Colon (tissue), 2 donors: Measurements from ENCODE around the gene PRPS2.
A peak's percentile ranks its signal among the peaks of the same experiment; 100 is the strongest.

Experiments used
- FAIRE-seq: peaks from 2 replicates; lab custom pipeline; 2012; peaks lifted over from hg19 to GRCh38; lab: Jason Lieb, UNC
- donor health status: control.
- donor health status: control.

The PRPS2 gene

DNA sequence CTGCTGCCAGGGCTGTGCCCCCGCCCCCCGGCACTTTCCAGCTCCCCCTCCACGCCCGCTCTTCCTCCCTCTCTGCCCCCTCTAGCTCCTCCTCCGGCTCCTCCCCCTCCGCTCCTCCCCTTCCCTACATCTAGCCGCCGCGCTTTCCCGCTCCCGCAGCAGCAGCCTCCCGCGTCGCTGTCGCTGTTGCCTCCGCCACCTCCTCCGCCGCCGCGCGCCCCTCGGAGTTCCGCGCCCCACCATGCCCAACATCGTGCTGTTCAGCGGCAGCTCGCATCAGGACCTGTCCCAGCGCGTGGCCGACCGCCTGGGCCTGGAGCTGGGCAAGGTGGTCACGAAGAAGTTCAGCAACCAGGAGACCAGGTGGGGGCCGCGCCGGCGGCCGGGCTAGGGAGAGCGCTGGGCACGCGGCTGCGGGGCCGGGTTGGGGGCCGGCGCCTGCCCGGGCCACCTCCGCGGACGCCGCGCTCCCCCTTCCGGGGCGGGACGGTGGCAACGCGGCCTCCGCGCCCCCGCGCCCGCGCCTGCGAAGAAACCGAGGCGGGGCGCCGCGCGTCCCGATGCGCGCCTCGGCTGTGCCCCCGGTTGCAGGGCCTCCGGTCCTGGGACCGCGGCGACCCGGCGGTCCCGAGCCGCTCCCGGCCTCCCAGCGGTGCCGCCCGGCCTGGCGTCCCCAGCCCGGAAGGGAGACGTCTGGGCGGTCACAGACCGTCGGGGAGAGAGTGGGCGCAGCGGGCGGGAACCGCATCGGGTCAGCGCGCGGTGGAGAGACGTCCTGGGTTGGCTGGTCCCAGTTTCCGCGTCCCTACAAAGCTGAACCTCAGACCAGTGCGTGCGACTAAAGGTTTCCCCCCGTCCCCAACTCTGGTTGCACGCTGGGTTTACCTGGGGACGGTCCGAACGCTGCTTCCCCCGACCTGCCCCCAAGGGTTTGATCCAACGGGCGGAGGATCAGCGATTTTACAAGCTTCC lies at the start of gene PRPS2:
Gene PRPS2, plus strand, starts transcription at position 156 of the 972 bp plus-strand sequence. Its CDS starts 86 bp downstream, at position 242.
- no peak for FAIRE-seq

- FAIRE-seq = no peak
These were observed 49.8 kb upstream of the PRPS2 start for GRCh38 chrX:12741416-12741815.

DNA sequence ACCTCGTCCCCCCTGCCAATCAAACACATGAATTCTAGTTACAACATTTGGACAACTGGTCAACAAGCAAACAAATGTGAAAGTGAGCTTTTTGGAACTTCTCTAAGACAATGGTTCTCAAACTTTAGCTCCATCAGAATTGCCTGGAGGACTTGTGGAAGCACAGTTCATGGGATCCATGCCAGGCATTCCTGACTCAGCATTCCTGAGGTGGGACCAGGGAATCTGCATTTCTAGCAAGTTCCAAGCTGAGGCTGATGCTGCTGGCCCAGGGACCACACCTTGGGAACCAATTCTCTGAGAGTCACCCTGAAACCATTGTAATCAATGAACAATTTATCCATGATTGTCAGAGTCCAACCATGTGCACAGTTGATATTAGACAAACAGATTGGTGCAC lies 43.8 kb upstream of the PRPS2 start:
- FAIRE-seq = no peak

DNA sequence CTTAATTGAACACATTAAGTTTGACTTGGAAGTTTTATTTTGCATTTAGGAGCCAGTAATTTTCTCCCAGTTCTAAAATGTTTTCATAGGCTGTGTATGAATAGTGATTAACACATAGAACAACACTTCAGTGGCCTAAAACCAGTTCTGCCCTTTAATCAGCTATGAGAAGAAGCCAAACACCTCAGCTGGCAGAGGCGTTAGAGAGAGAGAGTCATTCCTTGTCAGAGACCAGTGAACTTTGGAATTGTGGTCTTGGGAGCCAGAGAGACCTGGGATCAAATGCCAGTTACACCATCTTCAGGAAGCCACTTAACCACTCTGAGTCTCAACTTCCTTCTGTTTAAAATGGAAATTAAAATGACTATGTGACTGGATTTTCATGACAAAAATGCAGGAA lies 39.3 kb upstream of the PRPS2 start:
- no peak for FAIRE-seq

GRCh38 chrX:12753366-12753765 lies 37.8 kb upstream of the PRPS2 start:
- FAIRE-seq = no peak

- FAIRE-seq = no peak
These were observed 32.9 kb upstream of the PRPS2 start for GRCh38 chrX:12758291-12758690.

DNA sequence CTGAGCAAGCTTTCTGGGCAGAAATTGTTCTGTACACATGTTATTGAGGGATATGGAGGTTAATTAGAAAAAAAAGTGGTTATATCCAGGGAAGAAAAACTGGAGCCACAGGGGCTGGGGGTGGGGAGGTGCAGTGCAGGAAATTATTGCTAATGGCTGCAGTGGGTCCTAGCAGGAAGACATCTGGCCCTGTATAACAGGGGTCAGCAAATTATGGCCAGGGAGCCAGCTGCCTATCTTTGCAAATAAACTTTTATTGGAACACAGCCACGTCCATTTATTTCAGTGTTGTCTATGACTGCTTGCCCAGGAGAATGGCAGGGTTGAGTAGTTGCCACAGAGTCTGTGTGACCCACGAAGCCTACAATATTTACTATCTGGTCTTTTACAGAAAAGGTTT lies 23.4 kb upstream of the PRPS2 start:
- no peak for FAIRE-seq

DNA sequence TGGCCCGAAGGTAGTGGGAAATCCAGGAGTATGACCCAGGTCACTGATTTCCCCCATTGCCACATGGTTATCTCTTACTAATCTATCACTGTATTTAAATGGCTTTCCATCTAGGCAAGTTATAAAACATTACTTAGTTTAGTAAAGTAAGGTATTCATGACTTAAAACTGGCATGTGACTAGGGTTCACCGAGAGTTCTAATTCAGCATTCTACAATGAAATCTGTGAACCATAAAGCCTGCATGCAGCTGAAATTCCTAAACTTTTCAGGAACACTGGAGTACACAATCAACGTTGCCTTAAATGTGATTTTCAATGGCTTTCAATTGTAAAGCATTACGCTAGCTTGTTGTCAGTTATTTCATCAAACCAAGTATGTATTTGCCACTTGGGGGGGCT lies 22.7 kb upstream of the PRPS2 start:
- no peak for FAIRE-seq

- FAIRE-seq = peak; percentile 96
These were observed 20.8 kb upstream of the PRPS2 start for GRCh38 chrX:12770440-12770839.

GRCh38 chrX:12771445-12772069 lies 19.7 kb upstream of the PRPS2 start:
- no peak for FAIRE-seq

- no peak for FAIRE-seq
These were observed 13.5 kb upstream of the PRPS2 start for GRCh38 chrX:12777670-12778069.

DNA sequence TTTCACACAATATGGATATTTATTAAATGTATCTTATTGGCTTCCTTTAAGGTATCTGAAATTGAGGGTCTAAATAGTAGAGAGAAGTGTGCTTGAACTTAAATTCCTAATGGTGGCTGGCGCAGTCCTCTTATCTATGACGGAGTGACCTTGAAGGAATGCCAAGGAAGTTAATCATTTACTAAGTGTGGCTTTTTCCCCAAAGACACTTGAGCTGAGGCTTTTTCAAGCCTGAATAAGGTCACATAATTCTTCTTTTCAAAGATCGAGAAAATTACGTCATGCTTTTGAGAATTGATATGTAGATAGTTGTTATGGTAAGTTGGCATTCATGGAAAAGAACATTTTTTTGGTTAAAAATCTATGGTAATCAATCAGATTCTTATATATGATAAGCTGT lies 11.7 kb upstream of the PRPS2 start:
- no peak for FAIRE-seq

DNA sequence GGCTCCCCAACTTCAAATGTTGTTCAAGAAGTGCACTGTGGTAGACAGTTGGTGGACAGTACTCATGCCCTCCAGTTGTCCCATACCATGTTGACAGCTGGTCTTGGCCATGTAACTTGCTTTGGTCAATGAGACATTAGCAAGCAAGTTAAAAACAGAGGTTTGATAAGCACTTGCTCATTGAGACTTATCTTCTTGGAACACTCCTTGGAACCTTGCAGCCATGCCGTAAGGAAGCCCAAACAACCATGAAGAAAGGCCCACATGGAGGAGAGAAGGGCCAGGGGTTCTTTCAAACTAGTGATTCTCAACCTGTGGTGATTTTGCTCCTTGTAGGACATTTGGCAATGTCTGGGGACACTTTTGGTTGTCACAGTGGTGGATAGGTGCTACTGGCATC lies 2.6 kb upstream of the PRPS2 start:
- no peak for FAIRE-seq

DNA sequence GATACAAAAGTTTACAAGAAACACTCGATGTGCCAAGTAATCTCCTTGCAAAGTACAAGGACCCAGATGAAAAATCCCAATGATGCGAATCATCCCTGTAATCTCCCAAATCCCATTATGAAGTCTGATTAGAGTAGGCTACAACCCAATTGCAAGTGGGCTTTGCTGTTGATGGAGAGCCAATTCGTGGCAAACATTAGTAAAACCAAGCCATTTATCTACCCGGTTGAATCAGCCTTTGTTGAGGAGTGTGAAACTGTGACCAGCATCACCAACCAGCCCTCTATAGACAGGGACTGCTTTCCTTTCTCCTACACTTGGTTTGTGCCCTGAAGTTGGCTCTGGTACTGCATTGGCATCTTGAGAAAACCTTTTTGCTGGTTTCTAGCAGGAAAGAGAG lies 1.2 kb upstream of the PRPS2 start:
- FAIRE-seq = no peak

- FAIRE-seq = no peak
These were observed 341 bp upstream of the PRPS2 start for GRCh38 chrX:12790885-12791256.

- FAIRE-seq = peak; percentile 14
These were observed 1.5 kb downstream of the PRPS2 start for GRCh38 chrX:12792711-12793110.

DNA sequence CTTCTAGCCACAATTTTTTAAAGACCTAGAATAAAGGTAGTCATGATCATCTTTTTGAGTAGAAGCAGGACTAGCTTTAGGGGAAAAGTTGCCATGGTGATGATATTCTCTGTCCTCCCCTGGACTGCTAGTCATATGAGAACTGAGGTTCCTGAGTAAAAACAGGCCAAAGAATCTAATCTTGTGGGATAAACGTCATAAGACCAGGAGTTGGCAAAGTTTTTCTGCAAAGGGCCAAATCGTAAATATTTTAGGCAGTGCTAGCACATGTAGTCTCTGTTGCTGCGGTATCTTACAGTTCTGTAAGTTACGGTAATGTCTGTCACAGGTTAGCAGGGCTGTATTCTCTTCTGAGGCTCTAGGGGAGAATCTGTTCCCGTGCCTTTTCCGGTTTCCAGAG lies 3.4 kb downstream of the PRPS2 start:
- no peak for FAIRE-seq

DNA sequence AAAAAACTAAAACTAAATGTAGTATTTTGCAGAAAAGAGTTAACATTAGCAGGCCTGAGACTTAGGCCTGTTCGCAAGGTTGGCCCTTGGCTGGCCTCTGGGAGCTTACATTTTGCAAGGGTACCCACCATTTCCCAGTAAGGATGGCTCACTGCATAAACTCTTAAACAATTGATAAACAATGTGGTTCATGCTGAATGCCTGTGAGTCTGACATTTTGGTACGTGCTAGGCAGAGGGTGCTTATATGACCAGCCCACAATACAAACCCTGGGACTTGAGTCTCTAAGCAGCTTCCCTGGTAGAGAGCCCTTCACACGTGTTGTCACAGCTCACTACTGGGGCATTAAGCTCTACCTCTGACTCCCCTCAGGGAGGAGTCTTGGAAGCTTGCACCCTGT lies 7.4 kb downstream of the PRPS2 start:
- FAIRE-seq = no peak

GRCh38 chrX:12799118-12799517 lies 7.9 kb downstream of the PRPS2 start:
- no peak for FAIRE-seq

DNA sequence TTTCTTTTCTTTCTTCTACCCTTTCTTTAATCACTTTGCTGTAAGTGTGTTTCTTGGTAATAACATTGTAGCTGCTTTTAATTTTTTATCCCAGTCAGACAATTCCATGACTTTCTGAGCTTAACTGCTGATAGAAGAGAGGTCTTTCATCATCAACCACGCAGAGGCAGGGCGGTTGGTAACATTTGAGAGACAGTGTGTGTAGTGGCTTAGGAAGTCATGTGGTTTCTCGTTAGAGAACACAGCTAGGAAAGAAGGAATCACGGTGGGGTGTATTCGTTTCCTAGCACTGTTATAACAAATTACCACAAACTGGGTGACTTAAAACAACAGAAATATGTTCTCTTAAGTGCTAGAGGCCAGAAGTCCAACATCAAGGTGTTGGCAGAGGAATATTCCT lies 11.5 kb downstream of the PRPS2 start:
- FAIRE-seq = no peak

- FAIRE-seq = no peak
These were observed 13.4 kb downstream of the PRPS2 start for GRCh38 chrX:12804655-12805054.

- FAIRE-seq = no peak
These were observed 14.1 kb downstream of the PRPS2 start for GRCh38 chrX:12805333-12805732.

DNA sequence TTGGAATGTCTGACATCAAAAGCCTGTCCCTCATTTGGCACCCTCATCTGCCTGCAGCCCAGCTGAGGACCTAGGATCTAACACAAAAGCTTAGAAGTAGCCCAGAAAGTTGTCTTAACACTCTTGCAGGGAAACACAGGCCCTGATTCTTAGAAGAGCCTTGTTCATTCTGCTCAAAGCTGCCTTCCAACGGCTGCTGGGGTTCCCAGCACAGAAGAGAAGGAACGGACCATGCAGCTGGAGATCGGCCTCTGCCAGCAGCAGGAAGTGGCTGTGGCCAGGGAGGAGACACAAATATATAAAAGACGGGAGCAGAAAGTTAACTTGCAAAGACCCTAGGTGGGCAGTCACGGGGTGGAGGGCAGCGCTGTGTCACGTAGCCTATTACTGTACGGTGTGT lies 20.4 kb downstream of the PRPS2 start:
- FAIRE-seq = no peak

- no peak for FAIRE-seq
These were observed 23.2 kb downstream of the PRPS2 start for GRCh38 chrX:12814420-12814819.
